Activated CD8-positive, alpha-beta T cell treated with anti-CD3 and anti-CD28 coated beads for 36 hours (primary cell): ENCODE results near the gene MKNK1. TPM values are rescaled to one million over a fixed set of nuclear protein-coding genes. Genes with fewer than 3 reads are reported as not detected.
A peak's percentile ranks its signal among the peaks of the same experiment; 100 is the strongest.

Experiments
- ATAC-seq: fragments of 200-7000 bp; cut with Tn5 transposase; one replicate; pipeline ENCODE4 v1.10.0; 2021; ENCODE audit warnings: mild to moderate bottlenecking, moderate library complexity
- CTCF ChIA-PET: fragments of 350-600 bp; sonication (Branson Sonifier 250); formaldehyde crosslinking; loops from one replicate; lab custom pipeline; 2021; ENCODE audit warnings: antibody characterized with exemption; lab: Charles Lee
- POLR2A ChIA-PET: fragments of 350-600 bp; sonication (Branson Sonifier 250); formaldehyde crosslinking; loops from one replicate; lab custom pipeline; 2021; ENCODE audit warnings: antibody characterized with exemption; lab: Charles Lee
- DNase-seq: peaks from one replicate; pipeline ENCODE4 v3.0.0-alpha.2; 2020
- H3K27ac Mint-ChIP-seq: one replicate; pipeline ENCODE4 v1.8.0; 2021; ENCODE audit warnings: mild to moderate bottlenecking, mixed read lengths
- H3K27me3 Mint-ChIP-seq: one replicate; pipeline ENCODE4 v1.8.0; 2021; ENCODE audit warnings: mixed read lengths
- H3K36me3 Mint-ChIP-seq: one replicate; pipeline ENCODE4 v1.8.0; 2021; ENCODE audit warnings: low read depth, mixed read lengths
- H3K4me1 Mint-ChIP-seq: one replicate; pipeline ENCODE4 v1.8.0; 2021; ENCODE audit warnings: low read depth, mixed read lengths
- H3K4me3 Mint-ChIP-seq: one replicate; pipeline ENCODE4 v1.8.0; 2021; ENCODE audit warnings: mild to moderate bottlenecking, moderate library complexity, mixed read lengths
- H3K9me3 Mint-ChIP-seq: one replicate; pipeline ENCODE4 v1.8.0; 2021; ENCODE audit warnings: mixed read lengths
- intact Hi-C: fragments of 100-400 bp; cut with micrococcal nuclease; formaldehyde crosslinking; loops from one replicate; pipeline ENCODE4 v1.10.0; 2022
- total RNA-seq, 2 experiments: library from RNA; stranded (reverse); gene quantifications; one replicate each; pipeline ENCODE4 v1.2.3, GENCODE V29; 2021
- TF ChIP-seq, protein P1 (sequence below): fragments of 200-600 bp; IDR thresholded peaks from one replicate; pipeline ENCODE4 v1.8.0; 2022; ENCODE audit warnings: antibody characterized with exemption, mild to moderate bottlenecking

The MKNK1 gene
- total RNA-seq, 2 experiments from 2014 or later: 31.1 to 35.5 TPM

DNA sequence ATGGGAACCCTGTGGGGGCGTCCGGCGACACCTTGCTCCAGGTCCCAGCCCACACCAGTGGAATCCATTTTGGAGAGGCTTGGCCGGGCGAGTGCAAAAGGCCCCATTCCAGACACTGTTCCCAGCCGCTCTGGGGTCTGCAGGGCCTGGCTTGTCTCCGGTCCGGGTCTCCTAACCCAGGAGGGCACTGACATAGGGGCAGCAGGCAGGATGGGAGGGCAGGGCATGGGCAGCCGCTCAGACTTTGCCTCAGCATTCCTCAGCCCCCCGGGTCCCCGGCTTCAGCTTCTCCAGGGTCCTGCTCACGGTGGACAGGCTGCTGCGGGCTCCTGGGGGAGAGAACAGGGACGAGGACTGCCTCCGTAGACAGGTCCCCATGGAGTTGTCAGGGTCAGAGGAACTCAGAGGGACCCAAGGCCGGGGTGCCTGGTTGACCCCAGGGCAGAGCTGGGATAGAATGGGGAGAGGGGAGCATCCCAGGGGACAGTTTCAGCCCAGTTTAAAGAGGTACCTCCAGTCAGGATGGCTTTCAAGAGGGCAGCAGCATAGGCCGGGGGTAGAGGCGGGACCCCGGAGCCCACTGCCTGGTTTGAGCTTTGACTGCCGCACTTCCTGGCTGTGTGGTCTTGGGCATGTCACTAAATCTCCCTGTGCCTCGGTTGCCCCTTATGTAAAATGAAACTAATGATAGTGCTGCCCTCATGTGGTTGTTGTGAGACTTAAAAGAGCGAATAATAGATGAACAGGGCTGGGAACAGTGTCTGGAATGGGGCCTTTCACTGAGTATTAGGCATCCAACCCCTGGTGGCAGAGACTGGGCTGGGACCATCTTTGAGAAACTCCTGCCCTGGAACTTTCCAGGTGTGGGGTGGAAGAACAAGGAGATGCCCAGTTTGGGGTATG lies 56.3 kb downstream of the MKNK1 start:
- Mint-ChIP-seq H3K27me3 (peaks cover 35% of the 10 kb centered on the region), H3K36me3 (no peaks in the 10 kb centered on the region), H3K9me3 (no peaks in the 10 kb centered on the region), H3K4me1 (peaks cover 11% of the 10 kb centered on the region), H3K4me3 (no peak overlapping the region), H3K27ac (no peak overlapping the region)
- ATAC-seq (peak; percentile 41), DNase-seq (peak; percentile 25)
- intact Hi-C loops: no loop called here
- TF ChIP-seq, protein P1, sequence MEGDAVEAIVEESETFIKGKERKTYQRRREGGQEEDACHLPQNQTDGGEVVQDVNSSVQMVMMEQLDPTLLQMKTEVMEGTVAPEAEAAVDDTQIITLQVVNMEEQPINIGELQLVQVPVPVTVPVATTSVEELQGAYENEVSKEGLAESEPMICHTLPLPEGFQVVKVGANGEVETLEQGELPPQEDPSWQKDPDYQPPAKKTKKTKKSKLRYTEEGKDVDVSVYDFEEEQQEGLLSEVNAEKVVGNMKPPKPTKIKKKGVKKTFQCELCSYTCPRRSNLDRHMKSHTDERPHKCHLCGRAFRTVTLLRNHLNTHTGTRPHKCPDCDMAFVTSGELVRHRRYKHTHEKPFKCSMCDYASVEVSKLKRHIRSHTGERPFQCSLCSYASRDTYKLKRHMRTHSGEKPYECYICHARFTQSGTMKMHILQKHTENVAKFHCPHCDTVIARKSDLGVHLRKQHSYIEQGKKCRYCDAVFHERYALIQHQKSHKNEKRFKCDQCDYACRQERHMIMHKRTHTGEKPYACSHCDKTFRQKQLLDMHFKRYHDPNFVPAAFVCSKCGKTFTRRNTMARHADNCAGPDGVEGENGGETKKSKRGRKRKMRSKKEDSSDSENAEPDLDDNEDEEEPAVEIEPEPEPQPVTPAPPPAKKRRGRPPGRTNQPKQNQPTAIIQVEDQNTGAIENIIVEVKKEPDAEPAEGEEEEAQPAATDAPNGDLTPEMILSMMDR: peak; percentile 57
- POLR2A ChIA-PET: no interaction called here
- CTCF ChIA-PET: interaction anchor here (0.9 to 2.6 kb wide), 16 partner anchors 8 to 195 kb away, joined by 3 to 22 read pairs (median 4); a partner anchor contains a TSS

DNA sequence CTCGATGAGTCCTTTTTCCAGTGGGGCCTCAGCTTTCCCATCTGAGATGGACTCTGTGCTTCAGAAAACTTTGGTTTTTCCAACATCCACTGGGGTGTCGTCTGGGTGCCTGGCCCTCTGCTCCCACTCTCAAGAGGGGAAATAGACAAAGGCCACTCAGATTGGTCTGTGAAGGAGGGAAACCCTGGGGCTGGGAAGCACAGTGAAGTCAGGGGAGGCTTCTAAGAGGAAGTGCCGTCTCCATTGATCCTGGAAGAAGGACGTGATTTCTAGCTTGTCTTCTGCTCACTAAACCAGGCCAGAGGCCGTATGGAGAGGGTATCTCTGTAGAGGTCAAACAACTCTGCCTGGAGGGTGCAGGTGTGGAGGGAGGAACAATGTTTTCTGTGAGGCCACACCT lies 57.9 kb downstream of the MKNK1 start:
- ChIA-PET CTCF (interaction anchor here (0.9 to 2.3 kb wide), 5 partner anchors 11 to 104 kb away, joined by 3 to 7 read pairs (median 5); a partner anchor contains a TSS), POLR2A (interaction anchor here (1.3 kb wide), 1 partner anchor 11 kb away, joined by 3 read pairs; no protein-coding TSS in a partner anchor)
- ATAC-seq: no peak
- H3K27me3 Mint-ChIP-seq: peaks cover 40% of the 10 kb centered on the region
- TF ChIP-seq, protein P1: no peak
- H3K36me3 Mint-ChIP-seq: no peaks in the 10 kb centered on the region
- intact Hi-C loops: no loop called here
- H3K4me3 Mint-ChIP-seq: no peak overlapping the region
- H3K9me3 Mint-ChIP-seq: no peaks in the 10 kb centered on the region
- no peak for DNase-seq
- no peak overlapping the region for H3K27ac Mint-ChIP-seq
- H3K4me1 Mint-ChIP-seq: peaks cover 11% of the 10 kb centered on the region

DNA sequence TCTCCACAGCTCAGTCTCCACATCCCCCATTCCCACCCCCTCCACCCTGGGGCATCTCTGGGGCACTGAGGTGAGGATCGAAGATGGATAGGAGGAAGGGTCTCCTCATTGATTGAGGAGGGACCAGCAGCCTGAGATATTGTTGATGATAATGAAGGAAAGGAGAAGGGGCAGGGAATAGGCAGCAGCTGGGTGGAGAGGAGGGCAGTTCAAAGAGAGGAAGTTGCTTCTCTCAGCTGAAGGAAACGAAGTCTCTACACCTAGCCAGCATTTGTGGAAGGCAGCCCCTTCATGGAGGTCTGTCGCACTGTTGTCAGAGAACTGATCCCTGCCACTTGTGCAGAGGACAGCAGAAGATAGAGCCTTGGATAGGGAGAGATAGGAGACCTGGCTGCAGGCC lies 58.3 kb downstream of the MKNK1 start:
- POLR2A ChIA-PET: interaction anchor here (1.3 kb wide), 1 partner anchor 11 kb away, joined by 3 read pairs; no protein-coding TSS in a partner anchor
- CTCF ChIA-PET: interaction anchor here (0.9 to 1.6 kb wide), 4 partner anchors 11 to 103 kb away, joined by 3 to 5 read pairs (median 4); a partner anchor contains a TSS
- Mint-ChIP-seq H3K9me3 (no peaks in the 10 kb centered on the region), H3K27ac (no peak overlapping the region), H3K4me3 (no peak overlapping the region), H3K36me3 (no peaks in the 10 kb centered on the region), H3K4me1 (peaks cover 11% of the 10 kb centered on the region), H3K27me3 (peaks cover 42% of the 10 kb centered on the region)
- intact Hi-C loops: no loop called here
- DNase-seq: no peak
- TF ChIP-seq, protein P1: no peak
- no peak for ATAC-seq

DNA sequence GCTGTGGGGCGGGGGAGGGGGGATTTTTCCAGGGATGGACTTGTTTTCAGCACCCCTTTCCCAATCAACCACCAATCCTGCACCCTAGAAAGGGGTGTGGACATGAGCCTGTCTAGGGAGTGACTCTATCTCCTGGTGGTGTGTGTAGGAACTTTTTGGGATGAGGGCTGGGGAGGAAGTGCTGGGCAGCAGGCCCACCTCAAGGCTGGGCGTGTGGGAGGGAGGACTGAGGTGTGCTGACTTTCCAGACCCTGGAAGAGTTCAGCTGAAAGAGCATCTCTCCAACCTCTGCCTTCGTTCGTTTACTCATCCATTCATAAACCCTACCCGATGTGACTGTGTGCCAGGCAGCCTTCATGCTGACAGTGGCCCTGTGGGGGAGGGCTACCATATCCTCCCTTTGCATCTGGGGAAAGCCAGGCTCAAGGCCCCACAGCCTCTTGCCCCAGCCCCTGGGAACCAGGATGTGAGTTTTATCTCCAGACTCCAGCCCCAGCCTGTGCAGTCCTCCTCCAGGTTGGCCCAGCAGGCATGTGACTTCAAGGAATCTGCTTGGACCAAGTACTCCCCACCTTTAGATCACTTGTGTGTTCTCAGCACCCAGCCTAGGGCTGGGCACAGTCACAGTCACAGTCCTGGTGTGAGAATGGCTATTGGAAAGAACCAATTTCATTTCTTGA lies 59.4 kb downstream of the MKNK1 start:
- no peak overlapping the region for H3K27ac Mint-ChIP-seq
- H3K4me3 Mint-ChIP-seq: no peak overlapping the region
- ATAC-seq (no peak), DNase-seq (no peak)
- intact Hi-C loops: no loop called here
- TF ChIP-seq, protein P1: no peak
- CTCF ChIA-PET: interaction anchor here (1.0 to 1.6 kb wide), 3 partner anchors 10 to 67 kb away, joined by 4 to 5 read pairs (median 5); a partner anchor contains a TSS
- peaks cover 42% of the 10 kb centered on the region for H3K27me3 Mint-ChIP-seq
- POLR2A ChIA-PET: interaction anchor here (1.3 kb wide), 1 partner anchor 10 kb away, joined by 3 read pairs; no protein-coding TSS in a partner anchor
- no peaks in the 10 kb centered on the region for H3K36me3 Mint-ChIP-seq
- no peaks in the 10 kb centered on the region for H3K9me3 Mint-ChIP-seq
- H3K4me1 Mint-ChIP-seq: peaks cover 8% of the 10 kb centered on the region
